ENCODE data around the gene ASXL2. TPM values are rescaled to one million over a fixed set of nuclear protein-coding genes. Genes with fewer than 3 reads are reported as not detected.
A peak's percentile ranks its signal among the peaks of the same experiment; 100 is the strongest.

Gene ASXL2
- total RNA-seq, 1 donor from 2014 or later, result 33.7 TPM

GRCh38 chr2:25690058-25690457, 188.2 kb downstream of the ASXL2 start:
- peak; percentile 30 for DNase-seq (ENCODE audit: low spot score)

DNA sequence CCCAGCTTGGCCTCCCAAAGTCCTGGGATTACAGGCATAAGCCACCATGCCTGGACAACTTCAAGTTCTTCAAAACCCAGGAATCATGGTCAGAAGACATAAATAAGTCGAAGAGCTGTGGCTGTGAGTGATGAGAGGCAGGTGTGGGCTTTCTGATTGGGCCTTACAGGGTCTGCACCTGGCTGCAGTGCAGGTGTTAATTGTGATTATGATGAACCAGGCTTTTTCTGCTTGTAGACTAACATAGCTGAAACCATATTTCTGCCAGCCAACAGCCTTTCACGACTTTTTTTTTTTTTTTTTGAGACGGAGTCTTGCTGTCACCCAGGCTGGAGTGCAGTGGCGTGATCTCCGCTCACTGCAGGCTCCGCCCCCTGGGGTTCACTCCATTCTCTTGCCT, 190.1 kb downstream of the ASXL2 start:
- no peak for DNase-seq (ENCODE audit: low spot score)

DNA sequence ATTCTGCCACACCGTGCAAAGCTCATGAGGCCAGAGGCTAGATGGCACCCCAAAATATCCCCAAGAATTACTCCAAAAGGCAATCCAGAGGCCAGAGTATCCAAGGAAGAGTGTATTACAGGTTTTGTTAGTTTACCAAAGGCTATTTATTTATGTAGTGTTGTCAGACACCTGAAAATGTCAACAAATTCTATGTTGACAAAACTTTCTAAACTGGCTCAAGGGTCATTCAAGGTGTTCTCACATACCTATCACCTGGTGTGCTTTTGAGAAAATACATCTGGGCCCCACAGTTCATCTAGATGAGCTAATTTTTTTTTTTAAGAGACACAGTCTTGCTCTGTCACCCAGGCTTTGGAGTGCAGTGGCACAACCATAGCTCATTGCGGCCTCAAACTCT, 192.5 kb downstream of the ASXL2 start:
- no peak for DNase-seq (ENCODE audit: low spot score)

DNA sequence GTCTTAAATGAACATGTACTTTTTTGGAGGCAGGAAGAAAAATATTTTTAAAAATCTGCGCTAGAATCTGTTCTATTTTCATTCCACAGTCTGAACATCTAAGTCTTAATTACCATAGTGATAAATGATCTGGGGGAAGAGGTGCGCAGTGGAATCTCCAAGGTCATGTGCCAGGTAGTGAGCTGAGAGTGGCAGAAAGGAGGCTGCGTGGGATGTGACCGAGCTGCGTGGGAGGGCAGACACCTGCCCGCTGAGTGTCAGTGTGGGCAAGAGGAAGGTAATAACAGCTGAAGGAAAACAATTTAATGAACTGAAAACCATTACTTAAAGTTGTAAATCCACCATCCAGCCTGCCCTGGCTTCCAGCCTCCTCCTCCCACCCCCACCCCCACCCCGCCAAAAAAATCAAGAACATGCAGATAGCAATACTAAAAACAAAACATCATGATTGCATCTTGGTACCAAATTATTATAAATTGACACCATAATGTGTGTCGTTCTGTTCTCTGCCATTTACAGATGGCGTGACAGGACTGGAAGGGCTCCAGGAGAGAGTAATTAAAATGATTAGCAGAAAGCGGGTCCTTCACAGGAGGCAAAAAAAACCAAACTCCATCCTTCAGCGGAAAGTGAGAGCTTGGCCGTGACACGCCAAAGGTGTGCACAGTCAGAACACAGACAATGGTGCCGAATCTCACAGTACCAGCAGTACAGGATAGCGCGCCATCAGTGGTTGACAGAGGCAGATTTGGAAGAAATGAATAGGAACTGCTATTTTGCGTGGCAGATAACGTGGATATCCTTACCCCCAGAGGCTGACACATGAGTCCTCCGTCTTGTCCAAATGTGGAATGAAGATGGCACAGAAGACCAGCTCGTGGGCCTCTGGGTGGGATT, 193.5 kb downstream of the ASXL2 start:
- DNase-seq (ENCODE audit: low spot score), result no peak

Other genes starting within 250 kb of the ASXL2 start
- 33.8 TPM for gene DTNB, start 204.9 kb downstream of the ASXL2 start, total RNA-seq
- gene KIF3C, start 104.0 kb upstream of the ASXL2 start, total RNA-seq, result 4.1 TPM
- gene RAB10, start 155.6 kb upstream of the ASXL2 start, total RNA-seq, result 180 TPM

Measured in ureter (tissue), 1 donor.